ENCODE results near the gene CAMSAP2.

Gene CAMSAP2

GRCh38 chr1:200866116-200866515 is 127.4 kb downstream of the CAMSAP2 start:
- no peak for TF ChIP-seq POLR2A (IDR thresholded peaks at IDR 0.05; ENCODE audit: low read depth, low read length)
- no peak for DNase-seq (ENCODE audit: insufficient read length, low spot score)
- FAIRE-seq: no peak

DNA sequence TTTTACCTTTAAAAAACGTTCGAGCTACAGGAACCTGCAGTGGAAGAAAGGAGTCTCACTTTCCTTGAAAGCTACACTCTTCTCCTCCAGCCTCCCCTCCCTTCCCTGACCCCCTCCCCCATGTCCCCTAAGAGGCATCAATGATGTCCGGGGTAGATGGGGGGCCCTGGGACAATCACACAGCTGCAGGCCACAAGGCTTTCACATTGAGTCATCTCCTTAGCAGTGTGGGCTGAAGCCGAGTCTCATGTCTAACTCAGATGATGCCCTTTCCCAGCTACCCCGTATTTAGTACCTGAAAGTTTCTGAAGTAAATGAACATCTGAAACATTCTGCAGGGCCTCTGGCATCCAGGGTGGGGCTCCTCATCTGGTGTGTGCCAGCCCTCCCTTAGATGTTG is 127.8 kb downstream of the CAMSAP2 start:
- FAIRE-seq (no peak), DNase-seq (ENCODE audit: insufficient read length, low spot score) (no peak)
- no peak for TF ChIP-seq POLR2A (IDR thresholded peaks at IDR 0.05; ENCODE audit: low read depth, low read length)

GRCh38 chr1:200867018-200867811 is 128.5 kb downstream of the CAMSAP2 start:
- FAIRE-seq (no peak), DNase-seq (ENCODE audit: insufficient read length, low spot score) (no peak)
- TF ChIP-seq POLR2A (IDR thresholded peaks at IDR 0.05; ENCODE audit: low read depth, low read length): no peak

- DNase-seq (ENCODE audit: insufficient read length, low spot score): no peak
- FAIRE-seq: no peak
- no peak for TF ChIP-seq POLR2A (IDR thresholded peaks at IDR 0.05; ENCODE audit: low read depth, low read length)
Observed at GRCh38 chr1:200869376-200869752, 130.7 kb downstream of the CAMSAP2 start.

GRCh38 chr1:200869753-200870391 is 131.2 kb downstream of the CAMSAP2 start:
- no peak for FAIRE-seq
- TF ChIP-seq POLR2A (IDR thresholded peaks at IDR 0.05; ENCODE audit: low read depth, low read length): no peak
- DNase-seq (ENCODE audit: insufficient read length, low spot score): no peak

DNA sequence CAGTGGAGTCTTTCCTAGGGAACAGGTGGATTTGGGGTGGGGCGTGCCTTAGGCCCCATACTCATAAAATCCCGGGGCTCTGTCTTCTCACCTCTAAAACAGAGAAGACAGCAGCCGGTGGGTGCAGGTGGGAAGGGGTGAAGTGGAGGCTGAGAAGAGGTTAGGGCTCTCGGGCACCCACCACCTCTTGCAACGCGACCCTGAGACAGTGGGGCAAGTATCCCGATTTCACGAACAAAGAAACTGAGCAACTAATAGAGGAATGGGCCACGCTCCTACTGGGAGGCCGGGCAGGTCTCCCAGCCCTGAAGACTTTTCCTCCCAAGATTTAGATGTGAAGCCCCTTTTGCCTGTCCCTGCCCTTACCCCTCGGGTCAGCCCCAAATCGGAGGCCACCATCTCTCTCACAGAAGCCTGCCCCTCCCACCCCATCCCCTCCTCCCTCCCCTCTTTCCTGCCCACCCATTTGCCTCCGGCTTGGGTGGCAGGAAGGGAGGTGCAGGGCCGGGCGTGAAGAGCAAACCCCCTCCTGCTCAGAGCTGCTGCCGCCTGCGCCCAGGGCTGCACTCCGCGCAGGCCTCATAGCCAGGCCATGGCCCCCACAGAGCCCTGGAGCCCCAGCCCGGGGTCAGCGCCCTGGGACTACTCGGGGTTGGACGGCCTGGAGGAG is 133.9 kb downstream of the CAMSAP2 start, which contains the start of gene GPR25:
Gene GPR25 (plus strand): TSS at position 536 of the 670 bp plus-strand sequence. CDS start 57 bp downstream, at position 593.
- DNase-seq (ENCODE audit: insufficient read length, low spot score) (no peak), FAIRE-seq (no peak)
- no peak for TF ChIP-seq POLR2A (IDR thresholded peaks at IDR 0.05; ENCODE audit: low read depth, low read length)

- FAIRE-seq: no peak
- no peak for DNase-seq (ENCODE audit: insufficient read length, low spot score)
- TF ChIP-seq POLR2A (IDR thresholded peaks at IDR 0.05; ENCODE audit: low read depth, low read length): no peak
Observed at GRCh38 chr1:200873116-200873670, 134.5 kb downstream of the CAMSAP2 start.

DNA sequence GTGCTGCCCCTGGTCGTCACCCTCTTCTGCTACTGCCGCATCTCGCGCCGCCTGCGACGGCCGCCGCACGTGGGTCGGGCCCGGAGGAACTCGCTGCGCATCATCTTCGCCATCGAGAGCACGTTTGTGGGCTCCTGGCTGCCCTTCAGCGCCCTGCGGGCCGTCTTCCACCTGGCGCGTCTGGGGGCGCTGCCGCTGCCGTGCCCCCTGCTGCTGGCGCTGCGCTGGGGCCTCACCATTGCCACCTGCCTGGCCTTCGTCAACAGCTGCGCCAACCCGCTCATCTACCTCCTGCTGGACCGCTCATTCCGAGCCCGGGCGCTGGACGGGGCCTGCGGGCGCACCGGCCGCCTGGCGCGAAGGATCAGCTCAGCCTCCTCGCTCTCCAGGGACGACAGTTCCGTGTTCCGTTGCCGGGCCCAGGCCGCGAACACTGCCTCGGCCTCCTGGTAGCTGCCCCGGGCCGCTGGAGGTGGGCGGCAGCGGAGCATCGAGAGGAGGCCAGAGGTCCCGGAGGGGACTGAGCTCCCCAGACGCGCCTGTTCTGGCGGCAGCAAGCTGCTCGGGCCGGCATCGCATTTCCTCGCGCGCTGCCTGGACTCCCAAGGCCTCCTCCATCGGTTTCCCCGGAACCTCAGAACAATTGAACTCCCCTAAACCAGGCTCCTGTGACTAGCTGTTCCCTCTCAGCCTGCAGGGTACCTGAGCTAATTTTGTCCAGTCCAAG is 135.1 kb downstream of the CAMSAP2 start:
- no peak for FAIRE-seq
- TF ChIP-seq POLR2A (IDR thresholded peaks at IDR 0.05; ENCODE audit: low read depth, low read length): no peak
- DNase-seq (ENCODE audit: insufficient read length, low spot score): no peak

DNA sequence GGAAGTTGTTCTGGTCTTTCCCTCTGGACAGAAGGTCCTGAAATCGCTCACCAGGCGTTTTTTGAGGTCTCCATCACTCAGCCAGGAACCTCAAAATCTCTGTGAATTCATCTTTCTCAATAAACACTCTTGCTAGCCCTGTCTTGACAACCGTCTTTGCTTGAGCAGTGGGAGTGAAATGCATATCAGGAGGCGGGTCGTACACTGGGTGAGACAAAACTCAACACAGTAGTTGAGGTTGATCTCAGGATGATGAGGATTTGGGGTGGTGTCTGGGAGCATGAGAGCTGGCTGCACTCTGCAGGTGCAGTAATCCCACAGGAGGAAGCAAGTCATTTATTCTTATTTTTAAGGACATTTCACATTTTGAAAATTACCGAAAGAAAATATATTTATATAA is 136.0 kb downstream of the CAMSAP2 start:
- DNase-seq (ENCODE audit: insufficient read length, low spot score) (no peak), FAIRE-seq (no peak)
- TF ChIP-seq POLR2A (IDR thresholded peaks at IDR 0.05; ENCODE audit: low read depth, low read length): no peak

DNA sequence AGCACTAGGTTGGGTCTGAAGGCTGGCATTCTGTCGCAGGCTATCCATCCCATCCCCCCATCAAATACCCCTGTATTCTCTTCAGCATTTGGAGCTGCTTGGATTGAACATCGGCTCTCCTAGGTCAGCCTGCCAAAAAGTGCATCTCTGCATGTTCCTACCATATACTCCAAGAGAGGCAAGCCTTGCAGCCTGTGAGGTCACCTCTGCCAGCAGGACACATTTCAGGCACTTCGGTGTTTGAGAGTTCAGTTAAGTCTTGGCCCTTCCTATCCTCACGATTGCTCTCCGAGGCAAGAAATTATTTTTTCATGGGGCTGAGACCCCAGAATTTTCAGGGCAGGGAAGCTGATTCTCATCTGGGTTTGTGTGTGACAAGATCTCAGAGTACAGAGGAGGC is 136.7 kb downstream of the CAMSAP2 start:
- FAIRE-seq (no peak), DNase-seq (ENCODE audit: insufficient read length, low spot score) (no peak)
- TF ChIP-seq POLR2A (IDR thresholded peaks at IDR 0.05; ENCODE audit: low read depth, low read length): no peak

- TF ChIP-seq POLR2A (IDR thresholded peaks at IDR 0.05; ENCODE audit: low read depth, low read length): no peak
- DNase-seq (ENCODE audit: insufficient read length, low spot score): no peak
- no peak for FAIRE-seq
Observed at GRCh38 chr1:200877010-200877409, 138.3 kb downstream of the CAMSAP2 start.

- FAIRE-seq: no peak
- TF ChIP-seq POLR2A (IDR thresholded peaks at IDR 0.05; ENCODE audit: low read depth, low read length): no peak
Observed at GRCh38 chr1:200877839-200878551, 139.3 kb downstream of the CAMSAP2 start.

DNA sequence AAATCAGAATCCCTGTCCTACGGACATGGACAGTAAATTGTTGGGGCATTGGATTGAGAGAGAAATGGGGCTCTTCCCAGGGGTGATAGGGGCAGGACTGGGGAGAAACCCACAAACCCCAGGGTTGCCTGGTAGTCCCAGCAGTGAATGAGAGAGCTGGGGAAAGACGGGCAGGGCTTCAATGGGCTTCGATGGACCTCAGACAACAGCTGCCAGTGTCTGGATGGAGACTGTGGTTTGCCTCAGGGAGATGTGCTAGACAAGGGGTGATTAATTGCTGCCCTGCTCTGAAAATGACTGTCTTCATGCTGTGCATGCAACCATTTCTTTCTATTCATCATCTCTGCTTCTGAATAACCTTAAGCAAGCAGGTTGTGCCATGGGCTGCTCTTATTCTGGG is 141.5 kb downstream of the CAMSAP2 start:
- FAIRE-seq: no peak
- no peak for TF ChIP-seq POLR2A (IDR thresholded peaks at IDR 0.05; ENCODE audit: low read depth, low read length)
- DNase-seq (ENCODE audit: insufficient read length, low spot score): no peak

More at GRCh38 chr1:200877839-200878551, 139.3 kb downstream of the CAMSAP2 start:
- no peak for DNase-seq (ENCODE audit: insufficient read length, low spot score)

Measured in H54 (cell line).